ENCODE measurements around the gene ANK2. TPM values are rescaled to one million over a fixed set of nuclear protein-coding genes. Genes with fewer than 3 reads are reported as not detected.
A peak's percentile ranks its signal among the peaks of the same experiment; 100 is the strongest.

Gene ANK2
- total RNA-seq, 1 donor from 2014 or later, result 35.5 TPM

GRCh38 chr4:113050837-113051236 is 1.4 kb downstream of the ANK2 start:
- no peak for TF ChIP-seq CTCF (IDR thresholded peaks at IDR 0.05; ENCODE audit: insufficient read depth, low read length, poor library complexity, severe bottlenecking)
- DNase-seq (ENCODE audit: low read depth), result no peak
- H3K4me3 ChIP-seq (ENCODE audit: low read depth, low read length), result no peak overlapping the region
- H3K27me3 ChIP-seq (ENCODE audit: control insufficient read depth, insufficient read depth, low read length), result no peaks in the 10 kb centered on the region
- no peaks in the 10 kb centered on the region for H3K36me3 ChIP-seq (ENCODE audit: control insufficient read depth, insufficient read depth, low read length)

- no peak for DNase-seq (ENCODE audit: low read depth)
- no peak for TF ChIP-seq CTCF (IDR thresholded peaks at IDR 0.05; ENCODE audit: insufficient read depth, low read length, poor library complexity, severe bottlenecking)
- no peaks in the 10 kb centered on the region for H3K27me3 ChIP-seq (ENCODE audit: control insufficient read depth, insufficient read depth, low read length)
- H3K4me3 ChIP-seq (ENCODE audit: low read depth, low read length), result no peak overlapping the region
- H3K36me3 ChIP-seq (ENCODE audit: control insufficient read depth, insufficient read depth, low read length), result no peaks in the 10 kb centered on the region
Observed at GRCh38 chr4:113051361-113051760, 1.9 kb downstream of the ANK2 start.

- H3K27me3 ChIP-seq (ENCODE audit: control insufficient read depth, insufficient read depth, low read length), result no peaks in the 10 kb centered on the region
- H3K36me3 ChIP-seq (ENCODE audit: control insufficient read depth, insufficient read depth, low read length), result no peaks in the 10 kb centered on the region
- peak; percentile 78 for DNase-seq (ENCODE audit: low read depth)
- no peak overlapping the region for H3K4me3 ChIP-seq (ENCODE audit: low read depth, low read length)
- no peak for TF ChIP-seq CTCF (IDR thresholded peaks at IDR 0.05; ENCODE audit: insufficient read depth, low read length, poor library complexity, severe bottlenecking)
Observed at GRCh38 chr4:113052379-113052951, 3.0 kb downstream of the ANK2 start.

GRCh38 chr4:113053883-113054282 is 4.4 kb downstream of the ANK2 start:
- no peak for DNase-seq (ENCODE audit: low read depth)
- no peaks in the 10 kb centered on the region for H3K36me3 ChIP-seq (ENCODE audit: control insufficient read depth, insufficient read depth, low read length)
- no peak for TF ChIP-seq CTCF (IDR thresholded peaks at IDR 0.05; ENCODE audit: insufficient read depth, low read length, poor library complexity, severe bottlenecking)
- no peaks in the 10 kb centered on the region for H3K27me3 ChIP-seq (ENCODE audit: control insufficient read depth, insufficient read depth, low read length)
- no peak overlapping the region for H3K4me3 ChIP-seq (ENCODE audit: low read depth, low read length)

- Histone ChIP-seq H3K36me3 (ENCODE audit: control insufficient read depth, insufficient read depth, low read length) (no peaks in the 10 kb centered on the region), H3K4me3 (ENCODE audit: low read depth, low read length) (no peak overlapping the region), H3K27me3 (ENCODE audit: control insufficient read depth, insufficient read depth, low read length) (no peaks in the 10 kb centered on the region)
- TF ChIP-seq CTCF (IDR thresholded peaks at IDR 0.05; ENCODE audit: insufficient read depth, low read length, poor library complexity, severe bottlenecking), result no peak
- DNase-seq (ENCODE audit: low read depth), result no peak
Observed at GRCh38 chr4:113056318-113056717, 6.9 kb downstream of the ANK2 start.

- no peak overlapping the region for H3K4me3 ChIP-seq (ENCODE audit: low read depth, low read length)
- DNase-seq (ENCODE audit: low read depth), result peak; percentile 69
- H3K36me3 ChIP-seq (ENCODE audit: control insufficient read depth, insufficient read depth, low read length), result no peaks in the 10 kb centered on the region
- no peaks in the 10 kb centered on the region for H3K27me3 ChIP-seq (ENCODE audit: control insufficient read depth, insufficient read depth, low read length)
- no peak for TF ChIP-seq CTCF (IDR thresholded peaks at IDR 0.05; ENCODE audit: insufficient read depth, low read length, poor library complexity, severe bottlenecking)
Observed at GRCh38 chr4:113057891-113058290, 8.4 kb downstream of the ANK2 start.
